GM23248 (cell line): ENCODE measurements around the gene CREB5. TPM values are rescaled to one million over a fixed set of nuclear protein-coding genes. Genes with fewer than 3 reads are reported as not detected.
"Not testable (repeated sequence)": the region's sequence is repeated elsewhere in the genome, so short reads cannot be mapped to it uniquely, and the experiment has no call there.

ENCODE experiments used
- DNase-seq: peaks from one replicate; pipeline ENCODE4 v3.0.0-alpha.2; 2015
- H2AFZ ChIP-seq: fragments of 200-600 bp; sonication (generic); 2 replicates; pipeline ENCODE4 v1.6.1; 2016; ENCODE audit warnings: antibody characterized with exemption
- H3F3A ChIP-seq: fragments of 200-600 bp; sonication (generic); 2 replicates; pipeline ENCODE4 v1.6.1; 2016; ENCODE audit warnings: mild to moderate bottlenecking, antibody characterized with exemption, mixed run types; ENCODE audit not compliant: insufficient read depth
- H3K27ac ChIP-seq: fragments of 200-600 bp; sonication (generic); 2 replicates; pipeline ENCODE4 v1.5.1; 2016; ENCODE audit warnings: mild to moderate bottlenecking
- H3K27me3 ChIP-seq: fragments of 200-600 bp; sonication (generic); replicated peaks from 2 replicates; pipeline ENCODE4 v1.6.1; 2016; ENCODE audit warnings: mild to moderate bottlenecking; ENCODE audit not compliant: insufficient read depth
- H3K36me3 ChIP-seq: fragments of 200-600 bp; sonication (generic); 2 replicates; pipeline ENCODE4 v1.6.1; 2016; ENCODE audit warnings: low read depth, mild to moderate bottlenecking
- H3K4me1 ChIP-seq: fragments of 200-600 bp; sonication (generic); 2 replicates; pipeline ENCODE4 v1.6.1; 2016; ENCODE audit warnings: mild to moderate bottlenecking; ENCODE audit not compliant: insufficient read depth
- H3K4me2 ChIP-seq: fragments of 200-600 bp; sonication (generic); one replicate; pipeline ENCODE4 v1.6.1; 2016; ENCODE audit warnings: mild to moderate bottlenecking; ENCODE audit not compliant: unreplicated experiment
- H3K4me3 ChIP-seq: fragments of 200-600 bp; sonication (generic); 2 replicates; pipeline ENCODE4 v1.5.1; 2016; ENCODE audit warnings: mild to moderate bottlenecking
- H3K79me2 ChIP-seq: fragments of 200-600 bp; sonication (generic); 2 replicates; pipeline ENCODE4 v1.6.1; 2016; ENCODE audit warnings: mild to moderate bottlenecking; ENCODE audit not compliant: insufficient read depth
- H3K9ac ChIP-seq: fragments of 200-600 bp; sonication (generic); 2 replicates; pipeline ENCODE4 v1.6.1; 2016; ENCODE audit warnings: mild to moderate bottlenecking
- H3K9me2 ChIP-seq: fragments of 200-600 bp; sonication (generic); 2 replicates; pipeline ENCODE4 v1.6.1; 2016; ENCODE audit warnings: mixed run types, mild to moderate bottlenecking, moderate library complexity; ENCODE audit not compliant: insufficient read depth
- H3K9me3 ChIP-seq: fragments of 200-600 bp; sonication (generic); one replicate; pipeline ENCODE4 v1.6.1; 2017; ENCODE audit warnings: low read depth
- H4K20me1 ChIP-seq: fragments of 200-600 bp; sonication (generic); 2 replicates; pipeline ENCODE4 v1.6.0; 2016; ENCODE audit not compliant: insufficient read depth
- EZH2 ChIP-seq: fragments of 200-600 bp; sonication (generic); IDR thresholded peaks from 2 replicates; pipeline ENCODE4 v1.6.1; 2018; ENCODE audit warnings: antibody characterized with exemption, mild to moderate bottlenecking; ENCODE audit not compliant: insufficient read depth, poor library complexity, severe bottlenecking
- EZH2phosphoT487 ChIP-seq: fragments of 200-600 bp; sonication (generic); IDR thresholded peaks from 2 replicates; pipeline ENCODE4 v1.6.1; 2018; ENCODE audit warnings: antibody characterized with exemption, moderate library complexity, mild to moderate bottlenecking, low read depth; ENCODE audit not compliant: insufficient read depth
- WGBS, 2 experiments: methylation state at CpG; one replicate each; pipeline ENCODE4 v1.1.6; 2015 to 2017; ENCODE audit warnings: low lambda C conversion rate in 2 of 2, low coverage in 1 of 2; ENCODE audit errors: missing lambda C conversion rate in 2 of 2; 5-methylcytosine and 5-hydroxymethylcytosine counted together
- in situ Hi-C: fragments of 300-500 bp; cut with MboI; formaldehyde crosslinking; loops from 2 replicates; pipeline ENCODE4 v1.15.0; 2020
- polyA plus RNA-seq: library from polyadenylated mRNA; unstranded; fragments of >200 nt; fragmentation: Nextera tagmentation; extraction: Ambion mirVana; gene quantifications from 2 replicates; pipeline ENCODE4 v1.2.1, GENCODE V29; 2016
- total RNA-seq: library from RNA; depleted of rRNA; stranded (reverse); fragments of >200 nt; shearing (Covaris generic); gene quantifications from 2 replicates; pipeline ENCODE4 v1.2.3, GENCODE V29; 2014

The CREB5 gene
- total and polyA plus RNA-seq, 2 experiments from 2014 or later = 13.6 to 19.2 TPM

DNA sequence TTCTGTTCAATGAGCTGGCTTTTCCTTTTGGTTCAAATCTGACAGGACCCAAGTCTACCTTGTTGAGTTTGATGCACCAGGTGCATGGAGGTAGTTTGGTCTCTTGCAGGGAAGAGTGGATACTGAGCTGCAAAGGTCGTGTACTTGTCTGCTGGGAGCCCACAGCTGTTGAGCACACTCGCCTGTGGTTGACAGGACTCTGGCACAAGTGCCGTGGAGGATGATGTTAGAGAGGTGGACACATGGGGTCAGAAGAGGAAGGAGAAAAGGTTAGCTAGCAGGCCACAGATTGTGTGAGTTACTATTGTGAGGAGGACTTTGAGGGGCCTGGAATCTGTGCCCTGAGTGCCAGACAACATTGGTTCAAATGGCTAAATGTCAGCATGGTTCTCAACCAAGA is 197.3 kb downstream of the CREB5 start:
- Histone ChIP-seq H3F3A (0 out of 2 replicates have a peak, but pooled peaks cover 3% of the 10 kb centered on the region), H2AFZ (no peak overlapping the region), H3K27ac (no peak overlapping the region), H3K36me3 (no peaks in the 10 kb centered on the region), H3K27me3 (no peaks in the 10 kb centered on the region), H3K4me1 (peaks cover 11% of the 10 kb centered on the region), H3K9me2 (no peaks in the 10 kb centered on the region), H4K20me1 (no peaks in the 10 kb centered on the region), H3K79me2 (no peaks in the 10 kb centered on the region), H3K9me3 (no peaks in the 10 kb centered on the region), H3K4me2 (no peak overlapping the region), H3K4me3 (no peak overlapping the region), H3K9ac (no peak overlapping the region)
- in situ Hi-C loops = no loop called here
- TF ChIP-seq EZH2phosphoT487 = no peak
- no peak for TF ChIP-seq EZH2
- DNase-seq = no peak
- 54 to 63% methylated on average over 3 of the region's 3 CpGs for WGBS, 2 experiments

DNA sequence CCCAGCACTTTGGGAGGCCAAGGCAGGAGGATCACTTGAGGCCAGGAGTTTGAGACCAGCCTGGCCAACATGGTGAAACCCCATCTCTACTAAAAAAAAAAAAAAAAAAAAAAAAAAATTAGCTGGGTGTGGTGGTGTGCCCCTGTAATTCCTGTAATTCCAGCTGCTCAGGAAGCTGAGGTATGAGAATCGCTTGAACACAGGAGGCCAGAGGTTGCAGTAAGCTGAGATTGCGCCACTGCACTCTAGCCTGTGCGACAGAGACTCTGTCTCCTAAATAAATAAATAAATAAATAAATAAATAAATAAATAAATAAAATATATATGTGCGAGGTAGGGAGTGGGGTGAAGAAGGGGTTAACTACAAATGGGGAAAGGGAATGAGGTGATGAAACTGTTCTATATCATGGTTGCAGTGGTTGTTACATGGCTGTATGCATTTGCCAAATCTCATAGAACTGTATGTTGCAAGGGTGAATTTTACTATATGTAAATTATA is 199.1 kb downstream of the CREB5 start:
- H3K9ac ChIP-seq, H2AFZ ChIP-seq, H3K27ac ChIP-seq, H3K4me3 ChIP-seq, H3K27me3 ChIP-seq, H3K9me3 ChIP-seq, DNase-seq, H3K79me2 ChIP-seq, H3K9me2 ChIP-seq, H3F3A ChIP-seq, H3K36me3 ChIP-seq, H4K20me1 ChIP-seq, in situ Hi-C loops, H3K4me2 ChIP-seq: not testable (repeated sequence)
- WGBS, 2 experiments = 91 to 94% methylated on average over 4 of the region's 4 CpGs
- H3K4me1 ChIP-seq = peaks cover 11% of the 10 kb centered on the region

DNA sequence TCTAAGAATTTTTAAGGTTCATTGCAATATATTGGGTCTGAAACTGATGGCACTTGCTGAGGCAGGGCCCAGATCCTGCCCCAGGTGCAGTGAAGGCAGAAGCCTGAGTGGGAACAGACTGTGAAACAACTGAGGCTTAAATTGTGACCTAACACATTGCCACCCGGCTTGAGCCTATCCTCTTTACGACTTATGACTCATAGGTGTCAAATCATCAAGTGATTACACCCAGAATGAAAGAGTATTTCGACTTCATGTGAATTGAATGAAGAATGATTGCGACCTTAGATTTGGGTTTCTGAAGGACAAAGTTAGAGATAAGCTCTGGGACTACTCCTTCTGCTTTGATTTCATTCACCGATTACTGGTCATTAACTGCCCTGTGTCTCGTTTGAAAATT is 200.9 kb downstream of the CREB5 start:
- H3F3A ChIP-seq = 0 out of 2 replicates have a peak, but pooled peaks cover 3% of the 10 kb centered on the region
- H3K27ac ChIP-seq = no peak overlapping the region
- no peaks in the 10 kb centered on the region for H3K9me2 ChIP-seq
- no peaks in the 10 kb centered on the region for H3K27me3 ChIP-seq
- H3K9ac ChIP-seq = no peak overlapping the region
- TF ChIP-seq EZH2 = no peak
- no peak for TF ChIP-seq EZH2phosphoT487
- 67 to 70% methylated on average over 6 of the region's 6 CpGs for WGBS, 2 experiments
- H3K9me3 ChIP-seq = no peaks in the 10 kb centered on the region
- no peak for DNase-seq
- no peak overlapping the region for H2AFZ ChIP-seq
- no peaks in the 10 kb centered on the region for H3K36me3 ChIP-seq
- in situ Hi-C loops = no loop called here
- H3K4me1 ChIP-seq = peaks cover 11% of the 10 kb centered on the region
- H3K4me2 ChIP-seq = no peak overlapping the region
- no peak overlapping the region for H3K4me3 ChIP-seq
- H4K20me1 ChIP-seq = no peaks in the 10 kb centered on the region
- no peaks in the 10 kb centered on the region for H3K79me2 ChIP-seq

GRCh38 chr7:28615091-28615490 is 202.8 kb downstream of the CREB5 start:
- Histone ChIP-seq H3F3A (no peaks in the 10 kb centered on the region), H3K9me3 (no peaks in the 10 kb centered on the region), H3K27ac (no peak overlapping the region), H3K36me3 (no peaks in the 10 kb centered on the region), H4K20me1 (no peaks in the 10 kb centered on the region), H3K4me2 (no peak overlapping the region), H3K79me2 (no peaks in the 10 kb centered on the region), H3K27me3 (no peaks in the 10 kb centered on the region), H3K4me3 (no peak overlapping the region), H3K9me2 (no peaks in the 10 kb centered on the region), H2AFZ (no peak overlapping the region), H3K4me1 (no peaks in the 10 kb centered on the region), H3K9ac (no peak overlapping the region)
- no peak for DNase-seq
- TF ChIP-seq EZH2 (no peak), EZH2phosphoT487 (no peak)
- WGBS, 2 experiments = 85 to 93% methylated on average over 4 of the region's 4 CpGs
- in situ Hi-C loops = no loop called here

GRCh38 chr7:28617308-28617880 is 205.1 kb downstream of the CREB5 start:
- no peaks in the 10 kb centered on the region for H3K79me2 ChIP-seq
- H3K36me3 ChIP-seq = no peaks in the 10 kb centered on the region
- no peaks in the 10 kb centered on the region for H3K27me3 ChIP-seq
- H3K4me3 ChIP-seq = no peak overlapping the region
- no peaks in the 10 kb centered on the region for H3K9me3 ChIP-seq
- DNase-seq = no peak
- no peak overlapping the region for H3K4me2 ChIP-seq
- no peak overlapping the region for H2AFZ ChIP-seq
- H3F3A ChIP-seq = no peaks in the 10 kb centered on the region
- H3K9ac ChIP-seq = no peak overlapping the region
- H3K9me2 ChIP-seq = no peaks in the 10 kb centered on the region
- no peak overlapping the region for H3K27ac ChIP-seq
- no peaks in the 10 kb centered on the region for H4K20me1 ChIP-seq
- 94 to 99% methylated on average over 2 of the region's 2 CpGs for WGBS, 2 experiments
- H3K4me1 ChIP-seq = no peaks in the 10 kb centered on the region
- TF ChIP-seq EZH2phosphoT487 = no peak
- in situ Hi-C loops = no loop called here
